Measurements from ENCODE around the gene DOCK3. TPM values are rescaled to one million over a fixed set of nuclear protein-coding genes. Genes with fewer than 3 reads are reported as not detected.

DOCK3 gene
- total and polyA plus RNA-seq, 10 donors = 0.08 to 2.1 (median 0.44) TPM

- H3K9me3 ChIP-seq = no peaks in the 10 kb centered on the region
- no peaks in the 10 kb centered on the region for H3K27me3 ChIP-seq (replicated peaks in 1 of 7)
- peaks cover 0 to 4% (median 0%) of the 10 kb centered on the region in 6 donors for H3K4me1 ChIP-seq
- no peaks in the 10 kb centered on the region for H3K36me3 ChIP-seq
- no peak for TF ChIP-seq POLR2AphosphoS5 (IDR thresholded peaks at IDR 0.05)
- TF ChIP-seq CTCF (IDR thresholded peaks at IDR 0.05 in 8 of 11, conservative IDR thresholded peaks at IDR 0.05 in 3 of 11) = no peak
- no peak for TF ChIP-seq POLR2A (IDR thresholded peaks at IDR 0.05)
- no peak overlapping the region for H3K4me3 ChIP-seq
- peak; percentile 22 for DNase-seq
- H3K27ac ChIP-seq = no peak overlapping the region
- intact Hi-C loops (cut with DNase I; ENCODE audit: low total_unique reads) = no loop called here
- WGBS, 5 donors = 86 to 97% (median 90%) methylated on average over 5 of the region's 5 CpGs
Measured at GRCh38 chr3:50657407-50657806, 17.3 kb upstream of the DOCK3 start.

DNA sequence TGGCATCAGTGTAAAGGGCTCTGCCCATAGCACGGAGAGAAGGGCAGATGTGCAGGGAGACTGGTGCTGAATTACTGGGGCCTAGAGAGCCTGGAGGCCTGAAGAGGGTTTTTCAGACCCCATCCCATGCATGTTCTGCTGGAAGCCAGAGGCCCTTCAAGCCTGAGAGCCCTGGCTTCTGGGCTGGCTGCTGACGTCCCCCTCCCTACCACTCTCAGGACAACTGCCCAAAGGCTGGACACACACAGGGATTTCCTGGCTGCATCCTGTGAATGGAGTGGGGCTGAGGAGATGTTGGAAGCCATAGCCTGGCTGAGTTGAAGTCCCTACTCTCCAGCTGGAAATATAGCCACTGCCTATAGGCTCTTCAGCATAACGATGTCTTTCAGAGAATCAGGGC is 16.9 kb upstream of the DOCK3 start:
- peak; percentile 18 for DNase-seq
- H3K27ac ChIP-seq = no peak overlapping the region
- H3K4me3 ChIP-seq = no peak overlapping the region
- H3K27me3 ChIP-seq (replicated peaks in 1 of 7) = no peaks in the 10 kb centered on the region
- no peaks in the 10 kb centered on the region for H3K9me3 ChIP-seq
- intact Hi-C loops (cut with DNase I; ENCODE audit: low total_unique reads) = no loop called here
- 78 to 89% (median 87%) methylated on average over 3 of the region's 3 CpGs for WGBS, 5 donors
- H3K36me3 ChIP-seq = no peaks in the 10 kb centered on the region
- no peak for TF ChIP-seq POLR2AphosphoS5 (IDR thresholded peaks at IDR 0.05)
- TF ChIP-seq POLR2A (IDR thresholded peaks at IDR 0.05) = no peak
- no peak for TF ChIP-seq CTCF (IDR thresholded peaks at IDR 0.05 in 8 of 11, conservative IDR thresholded peaks at IDR 0.05 in 3 of 11)
- H3K4me1 ChIP-seq = peaks cover 0 to 4% (median 0%) of the 10 kb centered on the region in 6 donors

DNA sequence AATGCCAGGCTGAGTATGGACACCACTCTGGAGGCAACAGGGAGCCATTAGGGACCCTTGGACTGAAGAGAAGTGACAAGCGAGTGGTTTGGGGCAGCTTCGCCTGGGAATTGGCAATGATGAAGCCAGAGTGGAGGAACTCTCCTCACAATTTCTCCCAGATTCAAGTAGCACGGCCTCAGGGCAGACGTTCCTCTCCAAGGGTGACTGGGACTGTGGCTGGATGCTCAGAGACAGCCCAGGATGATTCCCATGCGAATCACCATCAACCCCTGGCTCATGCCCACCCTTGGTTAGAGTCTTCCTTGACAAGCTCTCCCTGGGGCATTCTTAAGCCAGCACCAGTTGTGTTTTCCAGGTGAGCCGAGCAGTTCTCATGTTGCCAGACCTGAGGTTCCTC is 16.3 kb upstream of the DOCK3 start:
- TF ChIP-seq CTCF (IDR thresholded peaks at IDR 0.05 in 8 of 11, conservative IDR thresholded peaks at IDR 0.05 in 3 of 11) = no peak
- no peak for TF ChIP-seq POLR2AphosphoS5 (IDR thresholded peaks at IDR 0.05)
- no peak for TF ChIP-seq POLR2A (IDR thresholded peaks at IDR 0.05)
- Histone ChIP-seq H3K9me3 (no peaks in the 10 kb centered on the region), H3K27me3 (replicated peaks in 1 of 7) (no peaks in the 10 kb centered on the region), H3K27ac (no peak overlapping the region), H3K36me3 (no peaks in the 10 kb centered on the region), H3K4me3 (no peak overlapping the region), H3K4me1 (peaks cover 0 to 10% (median 0%) of the 10 kb centered on the region in 6 donors)
- 90 to 99% (median 92%) methylated on average over 5 to 6 of the region's 6 CpGs for WGBS, 5 donors
- no peak for DNase-seq
- intact Hi-C loops (cut with DNase I; ENCODE audit: low total_unique reads) = no loop called here

DNA sequence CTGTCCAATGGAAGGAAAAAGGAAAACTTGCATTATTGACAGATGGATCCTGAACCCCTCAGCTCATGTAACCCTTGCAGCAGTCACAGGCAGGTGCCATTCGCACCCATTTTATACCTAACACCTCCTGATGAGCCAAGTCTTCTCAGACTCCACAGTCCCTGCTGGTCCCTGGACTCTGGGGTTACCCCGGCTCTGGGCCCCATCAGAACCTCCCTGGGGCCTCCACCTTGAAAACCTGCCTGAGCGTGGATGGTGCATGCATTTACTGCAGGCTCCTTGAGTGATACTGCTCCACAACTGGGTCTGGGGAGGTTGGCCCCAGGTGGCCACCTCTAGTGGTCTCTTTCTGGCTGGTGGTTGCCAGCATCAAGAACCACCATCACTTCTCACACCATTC is 15.9 kb upstream of the DOCK3 start:
- TF ChIP-seq CTCF (IDR thresholded peaks at IDR 0.05 in 8 of 11, conservative IDR thresholded peaks at IDR 0.05 in 3 of 11) (no peak), POLR2A (IDR thresholded peaks at IDR 0.05) (no peak), POLR2AphosphoS5 (IDR thresholded peaks at IDR 0.05) (no peak)
- intact Hi-C loops (cut with DNase I; ENCODE audit: low total_unique reads) = no loop called here
- Histone ChIP-seq H3K4me1 (peaks cover 0 to 10% (median 0%) of the 10 kb centered on the region in 6 donors), H3K27me3 (replicated peaks in 1 of 7) (no peaks in the 10 kb centered on the region), H3K36me3 (no peaks in the 10 kb centered on the region), H3K9me3 (no peaks in the 10 kb centered on the region), H3K4me3 (no peak overlapping the region), H3K27ac (no peak overlapping the region)
- 80 to 98% (median 89%) methylated on average over 2 to 3 of the region's 3 CpGs for WGBS, 5 donors
- peak; percentile 17 for DNase-seq

Data from spleen (tissue), 11 donors.